ENCODE measurements around the gene KTN1. TPM values are rescaled to one million over a fixed set of nuclear protein-coding genes. Genes with fewer than 3 reads are reported as not detected.

Gene KTN1
- total and polyA plus RNA-seq, 12 donors = 161 to 293 (median 247) TPM

DNA sequence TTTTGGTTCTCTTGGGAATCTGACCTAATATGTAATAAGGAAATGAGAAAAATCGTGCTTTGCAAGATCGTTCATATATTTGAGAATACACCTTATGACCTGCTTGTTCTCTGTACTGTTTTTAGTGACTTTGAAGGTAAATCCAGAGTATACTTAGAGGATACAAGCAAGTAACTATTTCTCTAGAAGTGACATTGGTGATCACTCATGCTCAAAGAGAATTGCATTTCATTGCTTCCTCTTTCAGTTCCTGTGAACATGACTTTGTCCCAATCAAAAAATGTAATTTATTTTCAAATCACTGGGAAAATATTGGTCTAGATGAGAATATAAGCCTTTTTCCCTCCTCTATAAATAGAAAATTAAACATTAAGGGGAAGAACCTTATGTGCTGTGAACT is 2.7 kb downstream of the KTN1 start:
- WGBS, 2 donors = 26 to 28% methylated on average over 2 of the region's 2 CpGs
- DNase-seq (no peak), ATAC-seq (no peak)
- peak overlapping the region in 2 of 10 donors; percentile 17 to 85 for H3K4me3 ChIP-seq
- H3K27me3 ChIP-seq = no peaks in the 10 kb centered on the region
- intact Hi-C loops (cut with DNase I) = loop anchor here in 4 of 10 donors (5.0 to 10.0 kb wide), 4 partner anchors 62 to 138 kb away; partner anchors contain the start of gene TBPL2 (in 1 of the 4)
- H3K27ac ChIP-seq = peak overlapping the region in 6 of 10 donors; percentile 1 to 50 (median 20)
- no peaks in the 10 kb centered on the region for H3K9me3 ChIP-seq
- no peaks in the 10 kb centered on the region for H3K36me3 ChIP-seq
- TF ChIP-seq, protein P1, sequence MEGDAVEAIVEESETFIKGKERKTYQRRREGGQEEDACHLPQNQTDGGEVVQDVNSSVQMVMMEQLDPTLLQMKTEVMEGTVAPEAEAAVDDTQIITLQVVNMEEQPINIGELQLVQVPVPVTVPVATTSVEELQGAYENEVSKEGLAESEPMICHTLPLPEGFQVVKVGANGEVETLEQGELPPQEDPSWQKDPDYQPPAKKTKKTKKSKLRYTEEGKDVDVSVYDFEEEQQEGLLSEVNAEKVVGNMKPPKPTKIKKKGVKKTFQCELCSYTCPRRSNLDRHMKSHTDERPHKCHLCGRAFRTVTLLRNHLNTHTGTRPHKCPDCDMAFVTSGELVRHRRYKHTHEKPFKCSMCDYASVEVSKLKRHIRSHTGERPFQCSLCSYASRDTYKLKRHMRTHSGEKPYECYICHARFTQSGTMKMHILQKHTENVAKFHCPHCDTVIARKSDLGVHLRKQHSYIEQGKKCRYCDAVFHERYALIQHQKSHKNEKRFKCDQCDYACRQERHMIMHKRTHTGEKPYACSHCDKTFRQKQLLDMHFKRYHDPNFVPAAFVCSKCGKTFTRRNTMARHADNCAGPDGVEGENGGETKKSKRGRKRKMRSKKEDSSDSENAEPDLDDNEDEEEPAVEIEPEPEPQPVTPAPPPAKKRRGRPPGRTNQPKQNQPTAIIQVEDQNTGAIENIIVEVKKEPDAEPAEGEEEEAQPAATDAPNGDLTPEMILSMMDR (IDR thresholded peaks at IDR 0.05) = no peak
- H3K4me1 ChIP-seq = peaks cover 0 to 80% (median 67%) of the 10 kb centered on the region in 9 donors

DNA sequence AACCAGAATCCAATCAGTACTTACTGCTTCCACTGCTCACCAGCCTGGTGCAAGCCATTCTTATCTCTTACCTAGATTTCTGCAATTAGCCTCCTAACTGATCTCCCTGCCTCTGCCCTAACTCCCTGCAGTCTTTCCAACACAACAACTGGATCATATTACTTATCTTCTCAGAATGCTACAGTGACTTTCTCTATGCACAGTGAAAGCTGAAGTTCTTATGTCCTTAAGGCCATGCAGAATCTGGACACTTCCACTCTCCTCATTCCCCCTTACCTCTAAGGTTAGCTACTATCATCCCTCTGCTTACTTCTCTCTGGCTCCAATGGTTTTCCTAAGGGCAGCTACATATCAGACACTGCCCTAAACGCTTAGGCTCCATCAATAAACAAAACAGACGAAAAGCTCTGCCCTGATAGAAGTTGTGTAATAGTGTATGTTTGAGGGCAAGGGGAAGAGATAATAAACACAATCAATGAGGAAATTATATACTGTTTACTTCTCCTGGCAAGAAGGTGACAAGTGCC is 4.0 kb downstream of the KTN1 start:
- Histone ChIP-seq H3K27me3 (no peaks in the 10 kb centered on the region), H3K27ac (peak overlapping the region in 5 of 10 donors; percentile 5 to 49 (median 28)), H3K4me3 (no peak overlapping the region), H3K9me3 (no peaks in the 10 kb centered on the region), H3K36me3 (no peaks in the 10 kb centered on the region), H3K4me1 (peaks cover 0 to 84% (median 79%) of the 10 kb centered on the region in 9 donors)
- TF ChIP-seq, protein P1 (IDR thresholded peaks at IDR 0.05) = no peak
- ATAC-seq = no peak
- WGBS, 2 donors = 41 to 48% methylated on average over 2 of the region's 2 CpGs
- intact Hi-C loops (cut with DNase I) = loop anchor here in 4 of 10 donors (5.0 to 10.0 kb wide), 4 partner anchors 61 to 139 kb away; partner anchors contain the start of gene TBPL2 (in 1 of the 4)
- DNase-seq = no peak

DNA sequence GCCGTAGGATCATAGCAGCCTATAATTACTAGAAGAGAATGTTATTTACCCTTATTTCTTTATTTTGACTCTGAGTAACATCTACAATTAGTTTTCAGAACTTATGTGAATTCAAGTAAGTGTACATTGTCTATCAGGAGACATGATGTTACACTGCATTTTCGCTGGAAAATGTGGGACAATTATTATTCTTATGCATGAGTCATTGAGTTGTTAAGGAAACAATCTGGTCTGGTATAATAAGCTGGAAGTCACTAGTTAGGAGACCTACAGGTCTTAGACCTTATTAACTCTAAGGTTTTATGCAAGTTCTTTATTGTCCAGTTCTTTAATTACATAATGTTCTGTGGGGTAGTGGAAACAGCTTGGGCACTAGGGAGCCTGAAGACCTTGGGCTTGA is 5.8 kb downstream of the KTN1 start:
- H3K27ac ChIP-seq = peak overlapping the region in 2 of 10 donors; percentile 27 to 36
- no peaks in the 10 kb centered on the region for H3K27me3 ChIP-seq
- TF ChIP-seq, protein P1 (IDR thresholded peaks at IDR 0.05) = no peak
- ATAC-seq = no peak
- H3K9me3 ChIP-seq = no peaks in the 10 kb centered on the region
- H3K4me1 ChIP-seq = peaks cover 0 to 98% (median 87%) of the 10 kb centered on the region in 9 donors
- H3K36me3 ChIP-seq = no peaks in the 10 kb centered on the region
- no peak for DNase-seq
- no peak overlapping the region for H3K4me3 ChIP-seq
- 63 to 67% methylated on average over 2 of the region's 2 CpGs for WGBS, 2 donors
- intact Hi-C loops (cut with DNase I) = loop anchor here in 3 of 10 donors (10.0 kb wide), 3 partner anchors 59 to 141 kb away; partner anchors contain the start of gene TBPL2 (in 1 of the 3)

DNA sequence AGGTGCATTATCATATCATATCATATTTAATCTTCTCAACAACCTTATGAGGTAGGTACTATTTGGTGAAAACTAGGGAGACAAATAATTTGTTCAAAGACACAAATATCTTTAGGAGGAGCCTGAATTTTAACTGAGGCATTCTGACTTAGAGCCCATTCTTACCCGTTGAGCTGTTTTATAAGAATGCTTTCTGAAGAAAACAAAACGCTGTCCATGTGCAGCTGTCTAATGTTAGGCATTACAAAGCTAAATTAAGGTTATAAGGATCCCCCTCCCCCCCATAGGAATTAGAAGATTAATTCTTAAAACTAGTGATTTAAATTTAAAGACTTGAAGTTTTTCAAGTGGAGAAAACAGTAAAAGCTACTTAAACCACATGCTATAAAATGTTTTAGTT is 6.4 kb downstream of the KTN1 start:
- TF ChIP-seq, protein P1 (IDR thresholded peaks at IDR 0.05) = no peak
- Histone ChIP-seq H3K4me1 (peaks cover 0 to 100% (median 86%) of the 10 kb centered on the region in 9 donors), H3K9me3 (no peaks in the 10 kb centered on the region), H3K36me3 (no peaks in the 10 kb centered on the region), H3K4me3 (no peak overlapping the region), H3K27ac (peak overlapping the region in 4 of 10 donors; percentile 14 to 36 (median 24)), H3K27me3 (no peaks in the 10 kb centered on the region)
- no peak for DNase-seq
- intact Hi-C loops (cut with DNase I) = loop anchor here in 3 of 10 donors (10.0 kb wide), 3 partner anchors 58 to 142 kb away; partner anchors contain the start of gene TBPL2 (in 1 of the 3)
- no peak for ATAC-seq
- 24 to 39% methylated on average over 2 of the region's 2 CpGs for WGBS, 2 donors
